Activated CD8-positive, alpha-beta T cell treated with anti-CD3 and anti-CD28 coated beads, Interleukin-2, amount 10 ng/mL, durations not matched to agents 7 days and 5 days (primary cell): Measurements from ENCODE around the gene CAMK2B. TPM values are rescaled to one million over a fixed set of nuclear protein-coding genes. Genes with fewer than 3 reads are reported as not detected.

Experiments used
- ATAC-seq: fragments of 150-1000 bp; cut with Tn5 transposase; one replicate; pipeline ENCODE4 v1.10.0; 2021; ENCODE audit warnings: moderate library complexity
- CTCF ChIA-PET: fragments of 350-600 bp; sonication (Branson Sonifier 250); formaldehyde crosslinking; loops from one replicate; lab custom pipeline; 2021; ENCODE audit warnings: antibody characterized with exemption; lab: Charles Lee
- POLR2A ChIA-PET: fragments of 350-600 bp; sonication (Branson Sonifier 250); formaldehyde crosslinking; loops from one replicate; lab custom pipeline; 2021; ENCODE audit warnings: antibody characterized with exemption; lab: Charles Lee
- DNase-seq: peaks from one replicate; pipeline ENCODE4 v3.0.0-alpha.2; 2020
- H3K27ac Mint-ChIP-seq: one replicate; pipeline ENCODE4 v1.8.0; 2021; ENCODE audit warnings: mild to moderate bottlenecking, mixed read lengths
- H3K27me3 Mint-ChIP-seq: one replicate; pipeline ENCODE4 v1.8.0; 2021; ENCODE audit warnings: low read depth, mixed read lengths
- H3K36me3 Mint-ChIP-seq: one replicate; pipeline ENCODE4 v1.8.0; 2021; ENCODE audit warnings: low read depth, mixed read lengths
- H3K4me1 Mint-ChIP-seq: one replicate; pipeline ENCODE4 v1.8.0; 2021; ENCODE audit warnings: low read depth, mixed read lengths
- H3K4me3 Mint-ChIP-seq: one replicate; pipeline ENCODE4 v1.8.0; 2021; ENCODE audit warnings: mild to moderate bottlenecking, mixed read lengths
- H3K9me3 Mint-ChIP-seq: one replicate; pipeline ENCODE4 v1.8.0; 2022; ENCODE audit warnings: mixed read lengths; ENCODE audit not compliant: insufficient read depth
- total RNA-seq, 2 experiments: library from RNA; stranded (reverse); gene quantifications; one replicate each; pipeline ENCODE4 v1.2.3, GENCODE V29; 2021

CAMK2B gene
- total RNA-seq, 2 experiments from 2014 or later = not detected

GRCh38 chr7:44238116-44238695, 87.2 kb downstream of the CAMK2B start:
- Mint-ChIP-seq H3K9me3 (no peaks in the 10 kb centered on the region), H3K36me3 (no peaks in the 10 kb centered on the region), H3K4me3 (no peak overlapping the region), H3K4me1 (peaks cover 6% of the 10 kb centered on the region), H3K27ac (no peak overlapping the region), H3K27me3 (no peaks in the 10 kb centered on the region)
- DNase-seq = no peak
- CTCF ChIA-PET = no interaction called here
- POLR2A ChIA-PET = no interaction called here
- ATAC-seq = no peak

GRCh38 chr7:44237696-44238095, 87.7 kb downstream of the CAMK2B start:
- H3K36me3 Mint-ChIP-seq = no peaks in the 10 kb centered on the region
- H3K27ac Mint-ChIP-seq = no peak overlapping the region
- H3K4me1 Mint-ChIP-seq = peaks cover 6% of the 10 kb centered on the region
- CTCF ChIA-PET = no interaction called here
- ATAC-seq = no peak
- POLR2A ChIA-PET = no interaction called here
- DNase-seq = no peak
- no peaks in the 10 kb centered on the region for H3K27me3 Mint-ChIP-seq
- no peak overlapping the region for H3K4me3 Mint-ChIP-seq
- H3K9me3 Mint-ChIP-seq = no peaks in the 10 kb centered on the region

GRCh38 chr7:44236333-44236728, 89.1 kb downstream of the CAMK2B start:
- Mint-ChIP-seq H3K27ac (no peak overlapping the region), H3K4me3 (no peak overlapping the region), H3K9me3 (no peaks in the 10 kb centered on the region), H3K36me3 (no peaks in the 10 kb centered on the region), H3K4me1 (peaks cover 6% of the 10 kb centered on the region), H3K27me3 (no peaks in the 10 kb centered on the region)
- DNase-seq = no peak
- ChIA-PET POLR2A (no interaction called here), CTCF (interaction anchor here (1.4 kb wide), 1 partner anchor 329 kb away, joined by 4 read pairs; no protein-coding TSS in a partner anchor)
- ATAC-seq = no peak

GRCh38 chr7:44235582-44236332, 89.6 kb downstream of the CAMK2B start:
- Mint-ChIP-seq H3K4me1 (peaks cover 2% of the 10 kb centered on the region), H3K27ac (no peak overlapping the region), H3K36me3 (no peaks in the 10 kb centered on the region), H3K4me3 (no peak overlapping the region), H3K27me3 (no peaks in the 10 kb centered on the region), H3K9me3 (no peaks in the 10 kb centered on the region)
- no peak for DNase-seq
- ATAC-seq = no peak
- CTCF ChIA-PET = interaction anchor here (1.4 kb wide), 1 partner anchor 330 kb away, joined by 4 read pairs; no protein-coding TSS in a partner anchor
- POLR2A ChIA-PET = no interaction called here

- H3K4me3 Mint-ChIP-seq = no peak overlapping the region
- no peak for ATAC-seq
- POLR2A ChIA-PET = no interaction called here
Measured at GRCh38 chr7:44235066-44235465, 90.3 kb downstream of the CAMK2B start.

GRCh38 chr7:44232901-44233715, 92.3 kb downstream of the CAMK2B start:
- DNase-seq (no peak), ATAC-seq (no peak)
- H3K27me3 Mint-ChIP-seq = no peaks in the 10 kb centered on the region
- no peak overlapping the region for H3K27ac Mint-ChIP-seq
- ChIA-PET POLR2A (no interaction called here), CTCF (interaction anchor here (1.0 kb wide), 1 partner anchor 33 kb away, joined by 4 read pairs; the partner anchor contains the start of gene YKT6)
- H3K9me3 Mint-ChIP-seq = no peaks in the 10 kb centered on the region
- no peaks in the 10 kb centered on the region for H3K36me3 Mint-ChIP-seq
- no peaks in the 10 kb centered on the region for H3K4me1 Mint-ChIP-seq
- H3K4me3 Mint-ChIP-seq = no peak overlapping the region

More at GRCh38 chr7:44235066-44235465, 90.3 kb downstream of the CAMK2B start:
- Mint-ChIP-seq H3K27me3 (no peaks in the 10 kb centered on the region), H3K36me3 (no peaks in the 10 kb centered on the region), H3K27ac (no peak overlapping the region), H3K4me1 (no peaks in the 10 kb centered on the region), H3K9me3 (no peaks in the 10 kb centered on the region)
- no peak for DNase-seq
- CTCF ChIA-PET = no interaction called here

GRCh38 chr7:44232396-44232795, 93.0 kb downstream of the CAMK2B start:
- DNase-seq (no peak), ATAC-seq (no peak)
- ChIA-PET CTCF (interaction anchor here (1.0 kb wide), 1 partner anchor 32 kb away, joined by 4 read pairs; the partner anchor contains the start of gene YKT6), POLR2A (no interaction called here)
- Mint-ChIP-seq H3K36me3 (no peaks in the 10 kb centered on the region), H3K27me3 (no peaks in the 10 kb centered on the region), H3K4me3 (no peak overlapping the region), H3K4me1 (no peaks in the 10 kb centered on the region), H3K9me3 (no peaks in the 10 kb centered on the region), H3K27ac (no peak overlapping the region)

- Mint-ChIP-seq H3K36me3 (no peaks in the 10 kb centered on the region), H3K4me3 (no peak overlapping the region), H3K27ac (no peak overlapping the region), H3K9me3 (no peaks in the 10 kb centered on the region), H3K4me1 (no peaks in the 10 kb centered on the region), H3K27me3 (no peaks in the 10 kb centered on the region)
- CTCF ChIA-PET = no interaction called here
- POLR2A ChIA-PET = no interaction called here
- DNase-seq (no peak), ATAC-seq (no peak)
Measured at GRCh38 chr7:44231088-44231487, 94.3 kb downstream of the CAMK2B start.

GRCh38 chr7:44230286-44230685, 95.1 kb downstream of the CAMK2B start:
- ChIA-PET POLR2A (no interaction called here), CTCF (no interaction called here)
- no peaks in the 10 kb centered on the region for H3K27me3 Mint-ChIP-seq
- no peaks in the 10 kb centered on the region for H3K4me1 Mint-ChIP-seq
- ATAC-seq = no peak
- H3K9me3 Mint-ChIP-seq = no peaks in the 10 kb centered on the region
- H3K4me3 Mint-ChIP-seq = no peak overlapping the region
- no peak for DNase-seq
- H3K27ac Mint-ChIP-seq = no peak overlapping the region
- H3K36me3 Mint-ChIP-seq = no peaks in the 10 kb centered on the region

GRCh38 chr7:44229546-44230105, 95.8 kb downstream of the CAMK2B start:
- Mint-ChIP-seq H3K4me1 (no peaks in the 10 kb centered on the region), H3K4me3 (no peak overlapping the region), H3K27ac (no peak overlapping the region), H3K9me3 (no peaks in the 10 kb centered on the region), H3K36me3 (no peaks in the 10 kb centered on the region), H3K27me3 (no peaks in the 10 kb centered on the region)
- DNase-seq (no peak), ATAC-seq (no peak)
- ChIA-PET POLR2A (no interaction called here), CTCF (no interaction called here)

- H3K4me3 Mint-ChIP-seq = no peak overlapping the region
- no peaks in the 10 kb centered on the region for H3K4me1 Mint-ChIP-seq
- ChIA-PET CTCF (no interaction called here), POLR2A (no interaction called here)
- no peak overlapping the region for H3K27ac Mint-ChIP-seq
- H3K9me3 Mint-ChIP-seq = no peaks in the 10 kb centered on the region
- no peaks in the 10 kb centered on the region for H3K27me3 Mint-ChIP-seq
- ATAC-seq (no peak), DNase-seq (no peak)
- H3K36me3 Mint-ChIP-seq = no peaks in the 10 kb centered on the region
Measured at GRCh38 chr7:44228571-44229350, 96.6 kb downstream of the CAMK2B start.
